AML-193 (cell line): ENCODE data around the gene ZP4.
"Not testable (repeated sequence)": the region's sequence is repeated elsewhere in the genome, so short reads cannot be mapped to it uniquely, and the experiment has no call there.

Experiments used
- DNase-seq, 2 experiments: peaks; one replicate each; lab custom pipeline; 2025; lab: John Stamatoyannopoulos, UW

ZP4 gene

DNA sequence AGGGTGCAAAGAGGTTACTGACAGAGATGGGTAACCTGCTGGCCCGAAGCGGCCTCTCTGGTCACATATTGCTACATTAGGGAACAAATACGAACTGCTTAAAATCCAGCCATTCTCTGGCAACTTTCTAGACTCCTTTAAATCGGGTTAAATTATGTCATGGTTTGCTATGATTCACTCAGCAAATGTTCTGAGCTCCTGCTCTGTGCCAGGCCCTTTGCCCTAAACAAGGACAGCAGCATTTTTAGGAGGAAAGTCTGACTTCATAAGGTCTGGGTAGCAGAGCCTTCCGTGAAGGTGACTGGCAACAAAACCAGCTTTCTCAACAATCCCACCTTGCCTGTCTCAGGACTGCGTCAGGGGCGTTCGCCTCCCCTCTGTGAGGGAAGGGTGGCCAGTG is 15.4 kb downstream of the ZP4 start:
- DNase-seq, result no peak

DNA sequence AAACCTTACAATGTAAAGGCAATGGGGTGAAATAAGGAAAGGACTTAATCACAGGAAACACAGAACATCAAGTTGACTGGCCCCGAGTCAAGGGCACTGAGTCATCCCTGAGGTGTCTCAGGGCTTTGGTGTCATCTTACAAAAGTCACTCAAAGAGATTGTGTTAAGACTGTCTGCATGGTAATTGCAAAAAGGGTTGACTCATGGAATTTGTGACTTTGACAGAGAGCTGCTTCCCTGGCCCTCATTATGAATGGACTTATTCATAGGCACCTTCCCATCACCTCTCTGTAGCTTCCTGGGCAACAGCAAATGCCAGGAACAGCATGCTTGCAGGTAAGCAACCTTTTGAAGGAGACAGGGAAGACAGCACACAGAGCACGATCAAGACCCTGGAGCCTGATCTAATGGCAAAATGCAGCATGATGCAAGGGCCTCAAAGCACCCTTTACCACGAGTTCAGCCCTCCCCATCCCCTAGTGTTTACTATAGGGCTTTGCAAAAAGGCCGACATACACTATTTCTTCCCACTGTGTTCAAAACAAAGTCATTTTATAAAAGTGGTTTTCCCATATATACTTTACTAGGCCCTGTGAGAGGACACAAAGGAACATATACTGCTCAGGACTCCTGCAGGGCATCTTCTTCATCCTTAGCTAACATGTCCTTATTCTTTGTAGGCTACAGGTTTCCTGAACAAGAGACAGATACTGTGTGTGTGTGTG is 17.1 kb downstream of the ZP4 start:
- no peak for DNase-seq

DNA sequence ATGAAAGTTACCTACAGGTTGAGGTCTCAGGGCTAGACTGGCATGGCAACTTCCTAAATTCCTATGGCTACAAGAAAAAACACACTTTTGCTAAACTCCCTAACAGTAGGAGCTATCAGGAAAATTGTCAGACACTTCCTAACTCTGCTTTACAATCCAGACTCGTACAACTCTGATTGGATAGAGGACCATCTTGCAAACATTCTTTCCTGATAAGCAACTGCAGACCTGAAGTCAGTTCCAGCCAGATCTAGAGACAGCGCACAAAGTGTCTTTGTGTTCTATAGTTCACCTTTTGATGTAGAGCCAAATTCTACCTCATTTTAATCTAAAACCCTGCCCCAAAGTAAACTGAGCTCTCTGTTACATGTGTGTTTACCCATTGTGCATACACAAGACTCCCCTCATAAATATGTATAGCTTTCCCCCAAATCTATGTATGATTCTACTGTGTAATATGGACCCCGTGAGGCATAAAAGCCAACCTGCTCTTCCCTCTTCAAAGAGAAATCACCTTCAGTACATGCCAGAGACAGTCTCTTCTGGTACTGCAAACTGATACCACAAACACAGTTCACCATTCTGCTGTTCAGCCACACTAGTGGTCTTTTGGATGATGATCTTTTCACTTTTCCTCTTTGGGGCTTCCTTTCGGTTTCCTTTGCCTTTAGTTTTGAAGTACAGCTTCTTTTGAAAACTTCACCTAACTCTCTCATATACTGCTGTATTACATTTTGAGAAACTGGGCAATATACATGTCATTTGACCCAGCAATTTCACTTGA is 21.7 kb downstream of the ZP4 start:
- DNase-seq, result no peak

DNA sequence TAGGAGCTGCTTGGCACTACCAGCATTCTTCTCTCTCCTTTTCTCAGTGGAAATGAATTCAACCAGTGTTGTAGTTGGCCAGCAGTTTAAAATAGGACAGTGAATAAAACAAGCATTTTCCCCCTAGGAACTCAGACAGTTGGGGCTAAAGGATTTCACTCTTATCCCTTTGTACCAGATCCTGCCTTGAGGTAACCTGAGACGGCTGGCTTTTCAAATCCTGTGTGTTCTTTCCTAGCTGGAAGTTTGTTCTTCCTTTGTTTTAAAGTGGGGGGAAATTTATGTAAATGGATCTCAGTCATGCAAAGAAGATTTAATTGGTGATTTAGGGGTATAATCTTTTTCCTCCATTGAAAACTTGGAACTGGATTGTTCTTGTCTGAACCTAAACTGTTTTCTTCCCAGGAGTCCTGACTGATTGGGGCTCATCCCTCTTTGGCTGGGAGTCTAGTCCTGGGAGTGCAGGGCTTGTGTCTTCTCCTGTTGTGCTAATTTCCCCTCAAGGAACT is 23.3 kb downstream of the ZP4 start:
- DNase-seq, result no peak

DNA sequence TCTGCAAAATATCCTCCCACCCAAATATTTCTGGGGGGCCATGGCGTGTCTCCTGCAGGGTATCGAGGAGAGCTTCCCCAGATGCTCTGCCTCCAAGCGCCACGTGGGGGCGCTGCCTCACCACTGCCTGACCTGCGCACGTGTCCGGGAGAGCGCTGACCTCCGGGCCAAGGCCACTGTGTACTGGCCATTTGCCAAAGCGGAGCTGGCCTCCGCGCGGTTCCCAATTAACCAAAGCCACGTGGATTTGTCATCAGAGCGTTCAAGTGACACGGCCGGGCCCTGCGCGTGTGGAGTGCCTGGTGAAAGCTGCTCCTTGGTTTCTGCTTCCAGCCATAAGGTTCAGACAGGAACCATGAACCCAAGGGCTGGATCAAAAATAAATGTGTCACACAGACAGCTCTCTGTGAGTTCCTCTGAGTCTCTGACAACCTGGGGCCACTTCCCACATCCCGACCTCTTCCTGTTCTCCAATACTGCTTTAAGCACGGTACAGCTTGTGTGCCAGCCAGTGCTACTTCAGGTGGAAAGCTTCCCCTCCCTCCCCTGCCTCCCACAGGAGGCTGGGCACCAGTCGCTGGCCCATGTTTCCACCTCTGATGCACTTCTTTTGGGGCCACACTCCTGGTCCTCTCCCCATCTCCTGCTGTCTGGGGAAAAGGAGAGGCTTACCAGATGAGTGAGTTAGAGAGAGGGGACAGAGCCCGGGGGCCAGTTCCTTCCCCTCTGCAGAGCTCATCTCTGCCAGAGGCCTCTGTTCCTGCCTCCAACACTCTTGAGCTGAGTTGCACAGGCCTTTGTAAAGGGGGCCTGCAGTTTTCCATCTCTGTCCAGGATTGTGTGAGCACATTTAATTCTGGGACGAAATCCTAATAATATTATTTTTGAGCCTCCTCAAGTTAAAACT is 26.1 kb downstream of the ZP4 start:
- no peak for DNase-seq

DNA sequence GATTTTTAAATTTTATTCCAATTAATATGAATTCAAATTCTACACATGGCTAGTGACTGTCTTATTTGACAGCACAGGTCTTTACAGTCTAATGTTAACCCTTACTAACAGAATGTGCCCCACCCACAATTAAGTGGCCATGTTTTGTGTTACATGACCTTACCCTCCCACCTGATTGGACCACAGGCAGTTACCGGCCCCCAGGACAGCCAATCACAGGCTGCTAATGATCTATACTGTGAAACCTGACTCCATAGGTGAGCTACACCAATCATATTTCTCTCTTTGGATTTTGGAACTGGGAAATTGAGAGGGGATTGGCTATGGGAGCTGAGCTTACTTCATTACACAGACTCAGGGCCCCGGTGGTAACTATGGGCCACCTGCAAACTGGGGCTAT is 27.5 kb downstream of the ZP4 start:
- DNase-seq, result no peak

DNA sequence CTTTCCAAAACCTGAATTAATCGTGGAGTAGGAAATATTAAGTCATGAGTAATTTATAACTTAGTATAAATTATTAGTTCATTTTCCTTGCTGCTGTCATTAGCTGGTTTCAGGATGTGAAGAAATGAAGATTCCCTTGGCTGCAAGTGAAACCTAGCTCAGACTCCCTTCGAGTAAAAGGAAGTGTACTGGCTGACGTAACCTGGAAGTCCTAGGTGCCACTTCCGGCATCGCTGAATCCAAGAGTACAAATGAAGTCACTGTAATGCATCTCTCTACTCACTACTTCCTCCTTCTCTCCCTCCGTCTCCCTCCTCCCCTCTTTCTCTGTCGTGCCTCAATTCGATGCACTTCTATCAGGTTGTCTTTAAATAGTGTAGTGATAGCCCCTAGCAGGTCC is 28.8 kb downstream of the ZP4 start:
- DNase-seq, result no peak

DNA sequence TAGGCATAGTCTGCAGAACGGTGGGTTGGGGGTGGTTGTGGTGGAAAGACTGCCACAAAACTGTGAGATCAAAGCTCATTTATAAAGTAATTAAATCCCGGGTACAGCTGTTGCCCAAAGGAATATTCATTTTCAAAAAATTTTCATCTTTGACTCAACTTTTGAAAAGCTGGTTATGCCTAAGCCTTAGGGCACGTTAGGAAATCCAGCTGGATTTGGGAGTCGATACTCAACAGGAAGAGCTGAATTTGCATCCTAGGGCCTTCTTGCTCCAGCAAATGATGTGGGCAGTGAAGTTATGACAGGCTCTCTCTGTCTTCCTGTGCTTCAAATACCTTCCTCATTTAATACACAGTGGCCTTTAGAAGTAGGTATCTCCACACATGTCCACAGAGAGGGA is 31.7 kb downstream of the ZP4 start:
- no peak for DNase-seq

DNA sequence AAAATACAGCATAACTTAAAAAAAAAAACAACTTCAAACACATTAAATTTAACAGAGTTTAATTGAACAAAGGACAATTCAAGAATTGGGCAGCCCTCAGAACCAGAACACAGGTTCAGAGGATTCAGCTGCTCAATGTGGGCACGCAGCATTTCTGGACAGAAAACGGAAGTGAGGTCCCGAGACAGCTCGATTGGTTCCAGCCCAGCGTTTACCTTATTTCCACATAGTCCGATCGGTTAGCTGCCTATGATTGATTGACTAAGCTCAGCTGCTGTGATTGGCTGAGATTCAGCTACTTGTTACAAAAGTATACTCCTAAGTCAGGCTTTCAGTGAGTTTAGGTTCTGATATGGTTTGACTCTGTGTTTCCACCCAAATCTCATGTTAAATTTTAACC is 33.3 kb downstream of the ZP4 start:
- DNase-seq, result no peak

DNA sequence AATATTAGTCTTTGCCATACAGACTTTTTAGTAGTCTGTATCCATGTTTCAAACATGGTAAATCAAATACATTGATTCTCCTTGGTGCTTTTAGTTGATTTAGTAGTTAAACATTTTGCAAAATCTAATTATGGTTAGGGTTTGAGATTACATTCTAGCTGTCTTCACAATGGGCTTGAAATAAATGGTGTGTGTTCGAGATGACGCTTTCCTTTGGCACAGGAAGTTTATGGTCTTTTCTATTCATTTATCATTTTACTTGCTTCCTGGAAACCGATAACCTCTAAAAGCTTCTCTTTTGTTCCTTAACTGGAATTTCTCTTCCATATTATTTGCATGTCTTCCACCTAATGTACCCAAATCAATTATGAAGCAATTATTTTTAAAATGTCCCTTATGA is 38.4 kb downstream of the ZP4 start:
- no peak for DNase-seq

DNA sequence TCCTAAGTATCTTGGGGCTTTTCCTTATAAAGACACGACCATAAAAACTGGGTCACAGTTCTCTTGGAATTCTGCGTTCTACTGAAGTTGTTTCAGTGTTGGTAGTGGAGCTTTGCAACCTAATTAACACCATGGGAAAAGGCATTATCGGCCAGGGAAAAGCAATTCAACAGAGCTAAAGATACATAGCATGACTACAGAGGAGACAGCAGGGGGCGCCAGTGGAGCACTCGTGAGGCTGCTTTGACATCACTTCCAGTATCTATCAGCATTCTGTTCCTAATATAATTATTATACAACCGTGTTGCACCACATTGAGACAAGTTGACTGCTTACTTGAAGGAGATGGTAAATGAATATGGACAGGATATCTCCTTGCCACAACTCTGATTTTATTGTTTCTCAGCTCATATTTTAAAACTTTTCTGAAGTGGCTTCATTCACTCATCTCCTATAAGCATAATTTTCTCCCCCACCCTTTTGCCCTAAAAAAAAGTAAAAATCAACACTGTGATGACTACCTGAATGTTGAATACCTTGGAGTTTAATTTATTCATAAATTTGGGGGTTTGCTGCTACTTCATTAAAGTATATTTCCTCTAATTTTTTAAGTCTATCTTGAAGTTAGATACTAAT is 39.4 kb downstream of the ZP4 start:
- DNase-seq, result peak; percentile 29 to 47

DNA sequence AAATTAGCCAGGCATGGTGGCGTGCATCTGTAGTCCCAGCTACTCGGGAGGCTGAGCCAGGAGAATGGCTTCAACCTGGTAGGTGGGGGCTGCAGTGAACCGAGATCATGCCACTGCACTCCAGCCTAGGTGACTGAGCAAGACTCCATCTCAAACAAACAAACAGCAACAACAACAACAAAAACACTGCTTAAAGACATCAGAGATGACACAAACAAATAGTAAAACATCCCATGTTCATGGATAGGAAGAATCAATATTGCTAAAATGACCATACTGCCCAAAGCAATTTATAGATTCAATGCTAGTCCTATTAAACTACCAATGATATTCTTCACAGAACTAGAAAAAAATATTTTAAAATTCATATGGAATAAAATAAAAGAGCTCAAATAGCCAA is 47.2 kb downstream of the ZP4 start:
- not testable (repeated sequence) for DNase-seq

DNA sequence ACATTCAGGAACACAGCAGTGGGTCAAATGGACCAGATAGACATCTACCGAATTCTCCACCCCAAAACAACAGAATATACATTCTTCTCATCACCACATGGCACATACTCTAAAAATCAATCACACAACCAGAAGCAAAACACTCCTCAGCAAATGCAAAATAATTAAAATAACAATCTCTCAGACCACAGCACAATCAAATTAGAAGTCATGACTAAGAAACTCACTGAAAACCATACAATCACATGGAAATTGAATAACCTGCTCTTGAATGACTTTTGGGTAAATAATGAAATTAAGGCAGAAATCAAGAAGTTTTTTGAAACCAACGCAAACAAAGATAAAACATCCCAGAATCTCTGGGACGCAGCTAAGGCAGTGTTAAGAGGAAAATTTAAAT is 49.2 kb downstream of the ZP4 start:
- no peak for DNase-seq

DNA sequence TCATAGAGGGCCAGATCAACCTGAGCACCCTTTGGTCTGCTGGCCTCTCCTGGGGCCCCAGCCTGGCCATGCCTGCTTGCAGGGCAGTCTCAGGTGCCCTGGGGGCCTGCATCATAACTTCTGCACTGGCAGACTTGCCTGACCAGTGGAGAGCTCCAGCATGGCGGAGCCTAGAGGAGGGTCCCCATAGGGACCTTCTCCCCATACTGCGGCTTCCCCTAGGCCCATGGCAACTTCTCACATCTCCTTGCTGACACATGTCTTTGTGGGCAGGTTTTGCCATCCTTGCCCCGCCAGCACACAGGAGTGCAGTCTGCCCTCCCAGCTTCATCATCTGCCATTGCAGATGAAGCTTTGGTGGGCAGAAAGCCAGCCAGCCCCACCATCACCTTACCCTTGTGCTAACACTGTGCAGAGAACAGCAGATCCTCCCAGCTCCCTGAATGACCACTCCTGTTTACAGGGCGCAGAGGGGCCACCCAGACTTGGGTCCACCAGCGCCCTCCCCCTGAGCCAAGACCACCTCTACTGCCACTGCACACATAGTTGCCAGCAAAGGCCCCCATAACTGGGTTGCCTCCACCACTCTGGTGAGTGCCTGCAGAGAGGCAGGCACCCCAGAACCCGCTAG is 51.7 kb downstream of the ZP4 start:
- no peak for DNase-seq

DNA sequence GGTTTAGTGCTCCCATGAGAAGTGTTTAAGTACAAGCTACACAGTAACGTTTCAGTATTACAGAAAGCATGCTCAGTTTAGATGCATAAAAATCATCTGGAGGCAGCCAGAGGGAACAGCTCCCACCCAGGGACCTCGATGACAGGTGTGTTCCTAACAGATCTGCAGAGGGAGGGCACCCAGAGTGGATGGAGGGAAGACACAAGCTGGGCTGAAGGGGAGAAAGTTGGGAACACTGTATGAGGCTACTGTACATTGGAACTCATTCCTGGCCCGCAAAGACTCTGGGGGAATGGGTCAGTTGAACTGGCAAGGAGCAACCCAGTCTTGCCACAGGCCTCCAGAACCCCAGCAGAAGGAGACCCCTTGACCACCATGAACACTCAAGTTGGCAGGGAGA is 52.4 kb downstream of the ZP4 start:
- no peak for DNase-seq

DNA sequence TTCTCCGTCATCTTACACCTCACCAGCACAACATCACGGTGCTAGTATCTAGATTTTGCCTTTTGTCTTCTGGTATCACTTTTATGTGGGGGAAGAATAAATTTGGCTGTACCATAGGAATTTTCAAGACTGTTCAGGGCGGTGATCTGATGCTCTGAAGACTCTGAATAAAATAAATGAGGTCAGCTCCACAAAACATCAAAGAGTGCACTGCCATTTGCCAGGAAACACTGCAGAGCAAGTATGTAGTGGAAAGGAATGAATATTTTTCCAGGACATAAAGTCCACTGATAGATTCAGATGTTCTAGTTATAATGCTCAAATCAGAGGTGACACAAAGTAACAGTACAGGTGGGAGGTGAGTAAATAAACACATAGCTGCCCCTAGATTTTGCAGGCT is 56.3 kb downstream of the ZP4 start:
- DNase-seq, result no peak

DNA sequence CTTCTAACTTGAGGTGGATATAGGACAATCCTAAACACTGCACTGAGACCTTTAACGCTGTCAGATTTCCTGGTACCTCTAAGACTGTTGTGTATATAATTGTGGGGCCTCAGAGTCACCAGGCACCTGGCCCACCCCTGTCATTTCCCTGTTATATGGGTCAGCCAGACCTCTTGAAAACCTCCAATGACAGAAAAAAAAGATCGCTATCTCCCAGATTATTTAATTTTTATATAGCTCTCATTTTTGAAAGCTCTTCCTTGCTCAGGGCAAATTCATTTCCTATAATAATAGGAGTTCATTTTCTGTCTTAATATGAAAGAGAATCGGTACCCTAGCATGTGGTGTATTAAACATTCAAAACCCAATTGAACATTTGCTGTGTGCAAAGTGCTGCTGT is 56.7 kb downstream of the ZP4 start:
- no peak for DNase-seq

DNA sequence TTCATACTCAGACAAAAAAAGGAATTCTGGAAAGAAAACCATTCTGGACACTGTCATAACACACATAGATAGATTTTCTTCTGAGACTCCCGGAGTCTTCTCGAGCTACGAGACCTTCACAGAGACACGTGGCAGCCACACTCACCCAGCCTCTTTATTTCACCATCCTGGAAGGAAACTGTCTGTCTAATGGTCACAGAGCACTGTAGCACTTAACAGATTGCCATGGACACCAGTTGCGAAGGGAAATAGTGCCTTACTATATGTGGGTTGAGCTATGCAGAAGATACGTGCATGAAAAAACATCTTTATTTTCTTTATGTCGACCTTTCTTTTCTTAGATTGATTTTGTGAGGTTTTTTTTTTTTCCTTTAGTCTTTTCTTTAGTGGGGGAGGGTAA is 57.9 kb downstream of the ZP4 start:
- DNase-seq, result no peak
